Chondrocyte (in vitro differentiated cells): ENCODE results near the gene P2RX2. TPM values are rescaled to one million over a fixed set of nuclear protein-coding genes. Genes with fewer than 3 reads are reported as not detected.

ENCODE experiments used
- DNase-seq: peaks from one replicate; pipeline ENCODE4 v3.0.0; 2021; ENCODE audit warnings: mixed read lengths, low spot score
- H3K27ac Mint-ChIP-seq: one replicate; pipeline ENCODE4 v1.8.0; 2021; ENCODE audit warnings: mild to moderate bottlenecking, moderate library complexity, mixed read lengths; ENCODE audit not compliant: unreplicated experiment
- H3K27me3 Mint-ChIP-seq: 2 replicates; pipeline ENCODE4 v1.8.0; 2021; ENCODE audit warnings: low read depth, mixed read lengths
- H3K36me3 Mint-ChIP-seq: 2 replicates; pipeline ENCODE4 v1.8.0; 2021; ENCODE audit warnings: low read depth, mixed read lengths
- H3K4me1 Mint-ChIP-seq: 2 replicates; pipeline ENCODE4 v1.8.0; 2021; ENCODE audit warnings: low read depth, mild to moderate bottlenecking, mixed read lengths
- H3K4me3 Mint-ChIP-seq: one replicate; pipeline ENCODE4 v1.8.0; 2021; ENCODE audit warnings: mild to moderate bottlenecking, moderate library complexity, mixed read lengths; ENCODE audit not compliant: unreplicated experiment
- H3K9me3 Mint-ChIP-seq: 2 replicates; pipeline ENCODE4 v1.8.0; 2021; ENCODE audit warnings: low read depth, mixed read lengths
- CTCF ChIP-seq: fragments of 200-600 bp; sonication (generic); IDR thresholded peaks from 2 replicates; pipeline ENCODE4 v1.5.0; 2021; ENCODE audit warnings: antibody characterized with exemption, mild to moderate bottlenecking, moderate library complexity
- total RNA-seq: library from RNA; stranded (reverse); gene quantifications from 3 replicates; pipeline ENCODE4 v1.2.1, GENCODE V29; 2021

P2RX2 gene
- total RNA-seq, 1 donor from 2014 or later: not detected

GRCh38 chr12:132614029-132614428 lies 4.5 kb upstream of the P2RX2 start:
- Mint-ChIP-seq H3K27me3 (peaks cover 32% of the 10 kb centered on the region), H3K4me3 (no peak overlapping the region)
- TF ChIP-seq CTCF: no peak

GRCh38 chr12:132614861-132615578 lies 3.6 kb upstream of the P2RX2 start:
- Mint-ChIP-seq H3K36me3 (no peaks in the 10 kb centered on the region), H3K9me3 (peaks cover 4% of the 10 kb centered on the region), H3K27me3 (peaks cover 29% of the 10 kb centered on the region), H3K27ac (no peak overlapping the region), H3K4me1 (peaks cover 19% of the 10 kb centered on the region), H3K4me3 (no peak overlapping the region)
- no peak for DNase-seq
- TF ChIP-seq CTCF: peak; percentile 95

More at GRCh38 chr12:132614029-132614428, 4.5 kb upstream of the P2RX2 start:
- no peak for DNase-seq
- Mint-ChIP-seq H3K9me3 (peaks cover 4% of the 10 kb centered on the region), H3K4me1 (peaks cover 19% of the 10 kb centered on the region), H3K27ac (no peak overlapping the region), H3K36me3 (no peaks in the 10 kb centered on the region)

GRCh38 chr12:132615579-132616038 lies 3.0 kb upstream of the P2RX2 start:
- H3K27me3 Mint-ChIP-seq: peaks cover 25% of the 10 kb centered on the region
- no peak for TF ChIP-seq CTCF

GRCh38 chr12:132617135-132617701 lies 1.4 kb upstream of the P2RX2 start:
- H3K4me1 Mint-ChIP-seq: peaks cover 11% of the 10 kb centered on the region

More at GRCh38 chr12:132615579-132616038, 3.0 kb upstream of the P2RX2 start:
- H3K36me3 Mint-ChIP-seq: no peaks in the 10 kb centered on the region
- no peak overlapping the region for H3K4me3 Mint-ChIP-seq
- peaks cover 4% of the 10 kb centered on the region for H3K9me3 Mint-ChIP-seq
- H3K4me1 Mint-ChIP-seq: peaks cover 13% of the 10 kb centered on the region
- H3K27ac Mint-ChIP-seq: no peak overlapping the region
- DNase-seq: no peak

More at GRCh38 chr12:132617135-132617701, 1.4 kb upstream of the P2RX2 start:
- DNase-seq: no peak
- no peaks in the 10 kb centered on the region for H3K36me3 Mint-ChIP-seq
- no peak overlapping the region for H3K27ac Mint-ChIP-seq
- H3K9me3 Mint-ChIP-seq: no peaks in the 10 kb centered on the region
- no peak overlapping the region for H3K4me3 Mint-ChIP-seq
- TF ChIP-seq CTCF: no peak
- H3K27me3 Mint-ChIP-seq: peaks cover 23% of the 10 kb centered on the region
